OCI-LY1 (cell line): ENCODE data around the gene RNF169.

ENCODE experiments used
- CTCF ChIP-seq: fragments of 200-600 bp; sonication (generic), shearing (Covaris generic); IDR thresholded peaks from 2 replicates; pipeline ENCODE4 v1.5.1; 2017; ENCODE audit warnings: mild to moderate bottlenecking, antibody characterized with exemption, low read length, moderate library complexity, mixed read lengths
- EZH2 ChIP-seq: fragments of 200-600 bp; sonication (generic), shearing (Covaris generic); IDR thresholded peaks from 2 replicates; pipeline ENCODE4 v1.8.0; 2017; ENCODE audit warnings: borderline replicate concordance, mixed run types, mild to moderate bottlenecking, antibody characterized with exemption, low read length, moderate library complexity, mixed read lengths

- TF ChIP-seq CTCF: no peak
- no peak for TF ChIP-seq EZH2
Observed at GRCh38 chr11:74699615-74700396, 48.8 kb upstream of the RNF169 start.
